Measurements from ENCODE around the gene ROBO1.

Gene ROBO1

DNA sequence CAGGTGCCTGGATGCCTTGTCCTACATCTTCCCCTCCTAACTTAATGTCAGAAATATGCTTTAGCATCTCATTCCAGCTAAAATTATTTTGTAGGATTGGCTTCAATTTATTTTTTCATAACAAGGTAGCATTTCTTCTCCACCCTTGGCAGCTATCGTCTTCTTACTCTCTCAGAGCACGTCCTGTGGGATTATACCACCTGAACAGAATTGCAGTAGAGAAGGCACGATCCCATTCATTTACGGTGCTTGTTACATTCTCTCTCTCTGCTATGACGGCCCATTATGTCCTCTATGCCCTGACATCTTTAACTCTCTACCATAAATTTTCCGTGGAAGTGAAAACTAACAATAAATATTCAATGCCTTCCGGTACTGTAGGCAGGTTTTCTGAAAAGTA is 103.3 kb downstream of the ROBO1 start:
- no peak for DNase-seq

GRCh38 chr3:79661896-79662295 is 105.9 kb downstream of the ROBO1 start:
- DNase-seq: no peak

DNA sequence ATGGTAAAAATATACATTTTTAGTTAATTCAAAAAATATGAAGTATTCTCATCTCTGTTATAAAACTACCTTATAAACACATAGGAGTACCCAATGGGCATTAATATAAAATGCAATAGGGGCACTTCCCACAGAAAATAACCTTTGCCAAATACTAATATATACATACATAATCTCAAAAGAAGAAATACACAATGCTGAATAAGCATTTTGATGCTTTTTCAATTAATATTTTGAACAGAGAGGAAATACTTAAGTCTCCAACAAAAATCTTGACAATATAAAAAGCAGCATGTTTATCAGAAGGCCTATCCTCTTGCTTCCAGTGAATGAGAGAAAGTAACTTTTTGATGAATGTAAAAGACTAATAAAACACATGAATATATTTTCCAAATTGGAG is 110.7 kb downstream of the ROBO1 start:
- DNase-seq: no peak

DNA sequence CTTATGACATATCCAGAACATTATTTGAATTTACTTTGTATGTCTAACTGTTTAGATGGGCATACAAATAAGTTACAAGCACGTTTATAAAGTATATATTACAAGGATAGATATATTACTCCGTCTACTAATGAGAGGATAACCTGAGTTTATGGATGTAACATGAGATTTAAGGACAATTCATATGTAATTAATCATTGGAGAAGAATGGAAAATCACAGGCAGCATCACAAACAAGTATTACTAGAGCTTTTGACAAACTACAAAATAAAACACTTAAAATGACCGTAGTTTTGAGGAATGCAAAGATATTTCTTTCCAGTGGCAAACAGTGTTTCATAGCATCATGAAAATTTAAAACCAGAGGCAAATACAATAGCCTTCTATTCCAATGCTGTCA is 113.8 kb downstream of the ROBO1 start:
- no peak for DNase-seq

DNA sequence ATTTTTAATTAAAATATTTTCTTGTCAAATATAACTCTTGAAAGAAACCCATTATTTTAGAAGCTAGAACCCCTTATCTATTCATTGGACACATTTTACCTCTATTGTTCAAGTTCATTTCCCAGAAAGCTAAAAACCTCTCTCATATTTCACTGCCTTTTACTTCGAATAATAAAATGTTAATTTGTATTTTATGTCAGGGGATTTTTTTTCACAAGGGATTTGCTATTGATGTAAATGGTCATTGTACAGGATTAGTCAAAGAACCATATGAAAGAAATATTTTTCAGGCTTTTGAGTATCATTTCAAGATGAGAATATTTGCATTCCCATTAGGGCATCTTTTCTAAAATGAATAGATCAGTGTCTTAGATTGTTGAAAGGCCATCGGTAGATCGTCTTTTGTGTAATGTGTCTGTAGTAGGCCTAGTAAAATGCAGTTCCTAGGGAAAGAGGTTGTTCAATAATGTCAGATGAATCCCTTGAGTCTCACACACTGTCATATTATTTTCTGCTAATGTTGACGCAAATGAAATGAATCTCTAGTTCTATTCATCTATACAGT is 114.5 kb downstream of the ROBO1 start:
- no peak for DNase-seq

DNA sequence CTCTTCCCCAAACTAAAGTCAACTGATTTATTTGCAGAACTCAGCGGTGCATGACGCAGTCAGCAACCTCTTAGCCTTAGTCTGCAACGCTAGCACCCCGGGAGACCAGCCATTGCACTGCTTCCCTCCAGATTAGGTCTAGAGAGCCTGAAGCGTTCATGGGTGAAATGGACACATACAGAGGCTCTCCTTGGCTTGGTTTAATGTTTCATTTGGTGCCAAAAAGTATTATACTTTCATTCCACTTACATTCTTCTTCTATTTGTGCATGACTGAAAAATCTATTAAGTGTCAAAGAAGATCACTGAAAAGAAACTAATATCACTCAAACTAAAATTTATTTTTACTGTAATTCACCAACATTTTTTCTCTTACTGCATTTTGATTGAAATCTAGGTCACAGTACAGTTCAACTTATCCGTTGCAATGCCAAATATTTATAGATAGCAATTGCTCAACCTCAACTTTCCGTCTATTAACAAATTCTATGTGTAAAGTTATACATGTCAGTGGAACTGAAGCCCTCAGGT is 116.2 kb downstream of the ROBO1 start:
- peak; percentile 35 for DNase-seq

- DNase-seq: no peak
Observed at GRCh38 chr3:79639855-79640254, 127.9 kb downstream of the ROBO1 start.

DNA sequence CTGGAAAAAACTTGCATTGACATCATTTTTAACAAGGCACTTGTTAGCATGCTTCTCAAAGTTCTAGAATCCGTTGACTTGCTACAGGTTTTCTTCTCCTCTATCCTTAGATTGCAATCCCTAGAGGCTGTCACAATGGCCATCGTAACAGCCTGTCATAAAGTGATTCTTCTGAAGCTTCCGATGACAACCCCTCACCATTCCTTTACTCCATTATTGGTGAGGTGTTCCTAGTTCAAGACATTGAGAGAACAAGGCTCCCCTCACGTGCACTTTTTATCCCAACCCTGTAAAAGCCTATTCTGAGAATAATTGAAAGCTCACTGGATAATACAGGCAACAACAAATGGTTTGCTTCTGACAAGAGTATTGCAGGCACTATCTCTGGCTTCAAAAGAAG is 131.4 kb downstream of the ROBO1 start:
- no peak for DNase-seq

DNA sequence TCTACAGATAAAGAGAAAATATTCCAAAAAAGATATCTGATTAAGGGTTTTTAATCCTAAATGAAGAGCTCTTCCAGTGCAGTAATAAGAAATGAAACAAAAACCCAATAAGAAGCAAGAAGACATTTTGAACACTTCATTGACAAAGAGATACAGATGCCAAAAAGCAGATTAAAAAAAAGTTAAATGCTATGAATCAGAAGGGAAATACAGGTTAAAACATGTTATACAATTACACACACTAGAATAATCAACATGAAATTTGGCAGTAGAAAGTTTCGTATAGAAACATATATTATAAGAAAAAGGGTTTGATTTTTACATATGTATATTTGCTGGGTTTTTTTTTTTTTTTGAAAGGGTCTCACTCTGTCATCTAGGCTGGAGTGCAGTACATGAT is 135.0 kb downstream of the ROBO1 start:
- DNase-seq: no peak

- no peak for DNase-seq
Observed at GRCh38 chr3:79618883-79619282, 148.9 kb downstream of the ROBO1 start.

GRCh38 chr3:79606414-79606813 is 161.4 kb downstream of the ROBO1 start:
- no peak for DNase-seq

DNA sequence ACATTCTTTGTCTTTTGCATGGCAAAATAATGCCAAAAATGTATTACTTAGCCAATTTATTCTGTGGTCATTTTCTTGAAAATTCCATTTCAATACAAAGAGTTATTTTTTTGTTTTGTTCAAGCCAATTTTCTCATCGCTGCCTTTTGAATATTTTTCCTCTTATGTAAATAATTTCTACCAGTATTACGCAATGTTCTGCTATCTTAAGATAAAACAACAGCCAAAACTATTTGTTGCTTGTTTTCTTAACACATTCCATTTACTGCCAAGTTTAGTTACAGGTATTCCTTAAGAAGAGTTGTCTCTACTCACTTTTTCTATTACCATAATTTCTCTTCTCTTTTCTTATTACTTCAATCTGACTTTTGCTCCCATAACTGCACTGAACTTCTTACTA is 163.1 kb downstream of the ROBO1 start:
- DNase-seq: no peak

- DNase-seq: no peak
Observed at GRCh38 chr3:79602385-79602784, 165.4 kb downstream of the ROBO1 start.

- DNase-seq: peak; percentile 79
Observed at GRCh38 chr3:79598594-79598993, 169.2 kb downstream of the ROBO1 start.

- DNase-seq: no peak
Observed at GRCh38 chr3:79597709-79598108, 170.1 kb downstream of the ROBO1 start.

- no peak for DNase-seq
Observed at GRCh38 chr3:79587150-79587549, 180.6 kb downstream of the ROBO1 start.

DNA sequence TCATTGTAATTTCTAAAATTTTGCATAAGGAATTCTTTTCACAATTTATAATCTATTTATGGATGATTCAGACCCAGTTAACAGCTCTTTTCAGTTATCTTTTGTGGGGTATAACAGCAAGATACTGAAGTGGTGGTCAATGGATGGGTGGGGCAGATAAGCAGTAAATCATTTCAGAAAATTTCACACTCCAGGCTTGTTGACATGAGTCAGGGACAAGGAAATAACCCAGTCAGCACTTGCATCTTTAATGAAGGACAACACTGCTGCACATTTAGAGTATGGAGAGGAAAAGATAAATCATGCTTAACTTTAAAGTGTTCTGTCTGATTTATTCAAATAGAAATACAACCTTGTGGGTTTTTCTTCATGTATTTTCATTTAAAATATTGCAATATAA is 181.6 kb downstream of the ROBO1 start:
- peak; percentile 25 for DNase-seq

DNA sequence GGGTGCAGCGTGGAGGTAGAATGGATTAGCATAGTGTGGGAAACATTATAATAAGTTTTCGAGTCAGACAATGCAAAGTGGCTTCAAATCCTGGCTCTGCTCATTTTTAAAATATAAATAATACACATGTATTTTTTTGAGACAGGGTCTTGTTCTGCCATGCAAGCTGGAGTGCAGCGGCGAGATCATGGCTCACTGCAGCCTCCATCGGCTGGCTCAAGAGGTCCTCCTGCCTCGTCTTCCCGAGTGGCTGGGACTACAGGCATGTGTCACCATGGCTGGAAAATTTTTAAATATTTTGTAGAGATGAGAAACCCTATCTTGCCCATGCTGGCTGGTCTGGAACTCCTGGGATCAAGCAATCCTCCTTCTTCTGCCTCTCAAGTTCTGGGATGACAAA is 194.9 kb downstream of the ROBO1 start:
- DNase-seq: no peak

- DNase-seq: no peak
Observed at GRCh38 chr3:79568938-79569337, 198.9 kb downstream of the ROBO1 start.

- no peak for DNase-seq
Observed at GRCh38 chr3:79564192-79564591, 203.6 kb downstream of the ROBO1 start.

- DNase-seq: no peak
Observed at GRCh38 chr3:79560698-79561097, 207.1 kb downstream of the ROBO1 start.

DNA sequence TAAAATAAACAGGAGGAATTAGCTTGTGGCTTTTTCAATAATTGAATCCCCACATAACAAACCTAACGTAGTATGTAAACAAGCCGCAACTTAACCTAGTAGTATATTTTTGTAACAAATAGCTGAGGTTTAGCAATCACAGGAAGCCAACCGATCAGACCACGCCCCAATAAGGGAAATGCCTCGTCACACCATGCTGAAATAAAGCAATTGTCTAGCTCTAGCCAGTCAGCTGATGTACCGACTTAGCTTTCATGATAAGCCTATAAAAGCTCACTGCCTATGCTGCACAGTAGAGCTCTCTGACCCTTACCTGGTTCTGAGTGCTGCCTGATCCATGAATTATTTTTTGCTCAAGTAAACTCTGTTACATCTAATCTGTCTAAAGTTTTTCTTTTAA is 208.9 kb downstream of the ROBO1 start:
- no peak for DNase-seq

GRCh38 chr3:79555655-79556054 is 212.1 kb downstream of the ROBO1 start:
- DNase-seq: no peak

- DNase-seq: no peak
Observed at GRCh38 chr3:79551997-79552396, 215.8 kb downstream of the ROBO1 start.

GRCh38 chr3:79551321-79551892 is 216.4 kb downstream of the ROBO1 start:
- DNase-seq: no peak
